BJ (cell line): ENCODE data around the gene TTL. TPM values are rescaled to one million over a fixed set of nuclear protein-coding genes. Genes with fewer than 3 reads are reported as not detected.
"Not testable (repeated sequence)": the region's sequence is repeated elsewhere in the genome, so short reads cannot be mapped to it uniquely, and the experiment has no call there.

Experiments used
- CTCF ChIA-PET: fragments of 350-600 bp; formaldehyde crosslinking; extraction: SDS; loops from one replicate; lab custom pipeline; 2021; ENCODE audit warnings: antibody characterized with exemption, inconsistent platforms; lab: Yijun Ruan, JAX
- POLR2A ChIA-PET: fragments of 300-600 bp; sonication (Branson Sonifier 250); formaldehyde crosslinking; extraction: SDS; loops from one replicate; lab custom pipeline; 2021; ENCODE audit warnings: antibody characterized with exemption; lab: Charles Lee
- DNase-seq: peaks from one replicate; pipeline ENCODE4 v3.0.0-alpha.2; 2011; ENCODE audit warnings: low read depth
- H3K27me3 ChIP-seq: 2 replicates; pipeline ENCODE4 v1.6.0; 2011; ENCODE audit warnings: low read length; ENCODE audit not compliant: control insufficient read depth, insufficient read depth
- H3K36me3 ChIP-seq: 2 replicates; pipeline ENCODE4 v1.5.1; 2011; ENCODE audit warnings: low read length; ENCODE audit not compliant: control insufficient read depth, insufficient read depth
- H3K4me3 ChIP-seq: 2 replicates; pipeline ENCODE4 v1.5.1; 2011; ENCODE audit warnings: low read depth, mild to moderate bottlenecking, control low read depth, low read length
- polyA plus RNA-seq: library from polyadenylated mRNA; depleted of rRNA; stranded (reverse); fragments of >200 nt; gene quantifications from 2 replicates; pipeline ENCODE4 v1.2.3, GENCODE V29; 2011
- TF ChIP-seq, protein P1 (sequence below): IDR thresholded peaks from 2 replicates; pipeline ENCODE4 v1.5.1; 2011; ENCODE audit warnings: low read depth, mild to moderate bottlenecking, control low read depth, inconsistent platforms, low read length, moderate library complexity; ENCODE audit not compliant: insufficient read depth

The TTL gene
- polyA plus RNA-seq, 1 experiment: 11.1 TPM

DNA sequence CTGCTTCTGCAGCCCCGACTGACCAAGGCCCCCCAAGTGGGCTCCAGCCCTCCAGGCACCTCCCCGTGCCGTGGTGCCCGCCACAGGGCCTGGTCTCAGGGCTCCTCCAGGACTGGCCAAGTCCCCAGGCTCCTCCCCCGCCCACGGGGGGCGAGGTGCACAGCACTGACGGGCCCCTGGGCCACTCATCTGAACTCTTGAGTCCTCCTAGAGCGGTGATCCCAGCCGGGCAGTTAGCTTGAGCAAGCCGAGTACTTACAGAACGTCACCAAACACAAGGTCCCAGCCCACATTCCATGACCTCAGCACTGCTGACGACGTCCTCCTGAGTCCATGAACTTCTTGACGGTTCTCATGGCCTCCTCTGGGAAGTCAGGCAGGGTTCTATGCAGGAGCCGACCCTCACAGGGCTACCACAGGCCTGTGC is 44.5 kb upstream of the TTL start:
- CTCF ChIA-PET: not testable (repeated sequence)

DNA sequence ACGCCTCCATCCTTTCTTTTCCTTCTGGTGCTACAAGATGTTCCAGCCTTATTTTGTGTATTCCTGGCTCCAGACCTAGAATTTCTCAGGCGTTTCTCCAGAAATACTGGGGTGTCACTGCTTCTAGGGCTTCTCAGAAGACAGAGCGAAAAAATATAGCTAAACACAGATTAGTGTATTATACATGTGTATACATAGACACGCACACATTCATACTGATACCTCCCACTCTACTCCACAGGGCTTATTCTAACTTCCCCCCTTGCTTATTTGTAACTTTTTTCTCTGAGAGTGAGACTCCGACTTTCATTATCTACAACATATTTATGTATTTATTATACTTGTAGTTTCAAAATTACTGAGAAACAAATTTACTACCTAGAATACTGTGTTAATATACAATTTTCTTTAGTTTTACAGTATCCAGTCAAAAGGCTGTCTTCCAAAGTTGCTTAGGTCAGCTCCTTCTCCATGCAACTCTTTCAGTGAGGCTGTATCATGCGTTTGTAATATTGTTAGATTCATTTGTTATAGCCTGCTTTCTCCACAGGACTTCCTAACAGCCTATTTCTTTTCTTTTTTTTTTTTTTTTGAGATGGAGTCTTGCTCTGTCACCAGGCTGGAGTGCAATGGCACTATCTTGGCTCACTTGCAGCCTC is 43.2 kb upstream of the TTL start:
- H3K4me3 ChIP-seq, H3K36me3 ChIP-seq, H3K27me3 ChIP-seq, DNase-seq, POLR2A ChIA-PET: not testable (repeated sequence)
- CTCF ChIA-PET: interaction anchor here (1.4 kb wide), 1 partner anchor 316 kb away, joined by 3 read pairs; no protein-coding TSS in a partner anchor

More for the DNA sequence above, 44.5 kb upstream of the TTL start:
- DNase-seq, H3K27me3 ChIP-seq, H3K4me3 ChIP-seq, POLR2A ChIA-PET, H3K36me3 ChIP-seq: not testable (repeated sequence)

DNA sequence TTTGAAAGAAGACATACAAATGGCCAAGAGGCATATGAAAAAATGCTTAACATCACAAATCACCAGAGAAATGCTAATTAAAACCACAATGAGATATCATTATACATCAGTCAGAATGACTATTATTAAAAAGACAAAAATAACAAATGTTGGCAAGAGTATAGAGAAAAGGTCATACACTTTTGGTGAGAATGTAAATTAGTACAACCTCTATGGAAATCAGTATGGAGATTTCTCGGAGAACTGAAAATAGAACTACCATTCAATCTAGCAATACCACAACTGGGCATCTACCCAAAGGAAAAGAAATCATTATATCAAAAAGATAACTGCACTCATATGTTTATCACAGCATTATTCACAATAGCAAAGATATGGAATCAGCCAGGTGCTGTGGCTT is 37.7 kb upstream of the TTL start:
- H3K27me3 ChIP-seq, H3K4me3 ChIP-seq, CTCF ChIA-PET, POLR2A ChIA-PET, DNase-seq, H3K36me3 ChIP-seq: not testable (repeated sequence)

DNA sequence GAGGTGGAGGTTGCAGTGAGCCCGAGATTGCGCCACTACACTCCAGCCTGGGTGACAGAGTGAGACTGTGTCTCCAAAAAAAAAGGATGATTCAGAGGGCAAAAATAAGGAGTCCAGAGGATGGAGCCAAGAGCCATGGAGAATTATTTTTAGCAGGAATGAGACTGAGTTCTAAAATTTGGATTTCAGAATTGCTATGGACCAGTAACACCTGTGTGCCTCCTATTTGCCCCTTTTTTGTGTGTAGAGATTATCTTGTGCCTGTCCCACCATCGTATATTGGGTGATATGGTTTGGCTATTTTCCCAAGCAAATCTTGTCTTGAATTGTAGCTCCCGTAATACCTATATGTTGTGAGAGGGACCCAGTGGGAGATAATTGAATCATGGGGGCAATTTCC is 32.1 kb upstream of the TTL start:
- H3K27me3 ChIP-seq: 0 out of 2 replicates have a peak, but pooled peaks cover 3% of the 10 kb centered on the region
- TF ChIP-seq, protein P1, sequence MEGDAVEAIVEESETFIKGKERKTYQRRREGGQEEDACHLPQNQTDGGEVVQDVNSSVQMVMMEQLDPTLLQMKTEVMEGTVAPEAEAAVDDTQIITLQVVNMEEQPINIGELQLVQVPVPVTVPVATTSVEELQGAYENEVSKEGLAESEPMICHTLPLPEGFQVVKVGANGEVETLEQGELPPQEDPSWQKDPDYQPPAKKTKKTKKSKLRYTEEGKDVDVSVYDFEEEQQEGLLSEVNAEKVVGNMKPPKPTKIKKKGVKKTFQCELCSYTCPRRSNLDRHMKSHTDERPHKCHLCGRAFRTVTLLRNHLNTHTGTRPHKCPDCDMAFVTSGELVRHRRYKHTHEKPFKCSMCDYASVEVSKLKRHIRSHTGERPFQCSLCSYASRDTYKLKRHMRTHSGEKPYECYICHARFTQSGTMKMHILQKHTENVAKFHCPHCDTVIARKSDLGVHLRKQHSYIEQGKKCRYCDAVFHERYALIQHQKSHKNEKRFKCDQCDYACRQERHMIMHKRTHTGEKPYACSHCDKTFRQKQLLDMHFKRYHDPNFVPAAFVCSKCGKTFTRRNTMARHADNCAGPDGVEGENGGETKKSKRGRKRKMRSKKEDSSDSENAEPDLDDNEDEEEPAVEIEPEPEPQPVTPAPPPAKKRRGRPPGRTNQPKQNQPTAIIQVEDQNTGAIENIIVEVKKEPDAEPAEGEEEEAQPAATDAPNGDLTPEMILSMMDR: no peak
- H3K36me3 ChIP-seq: no peaks in the 10 kb centered on the region
- no peak for DNase-seq
- no peak overlapping the region for H3K4me3 ChIP-seq
- ChIA-PET POLR2A (no interaction called here), CTCF (no interaction called here)

DNA sequence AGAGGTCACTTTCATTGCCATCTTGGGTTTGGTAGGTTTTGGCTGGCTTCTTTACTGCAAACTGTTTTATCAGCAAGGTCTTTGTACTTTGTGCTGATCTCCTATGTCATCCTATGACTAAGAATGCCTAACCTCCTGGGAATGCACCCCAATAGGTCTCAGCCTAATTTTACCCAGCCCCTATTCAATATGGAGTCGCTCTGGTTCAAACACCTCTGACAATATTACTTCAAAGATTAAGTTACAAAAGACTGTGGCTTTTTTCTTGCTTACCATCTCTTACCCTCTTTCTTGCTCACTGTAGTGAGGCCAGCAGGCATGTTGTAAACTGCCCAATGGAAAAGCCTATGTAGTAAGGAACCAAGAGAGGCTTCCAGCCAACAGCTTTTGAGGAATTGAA is 30.6 kb upstream of the TTL start:
- CTCF ChIA-PET: interaction anchor here (1.3 kb wide), 1 partner anchor 8 kb away, joined by 4 read pairs; no protein-coding TSS in a partner anchor
- Histone ChIP-seq H3K27me3 (0 out of 2 replicates have a peak, but pooled peaks cover 3% of the 10 kb centered on the region), H3K4me3 (no peak overlapping the region), H3K36me3 (no peaks in the 10 kb centered on the region)
- POLR2A ChIA-PET: no interaction called here
- no peak for DNase-seq
- TF ChIP-seq, protein P1: no peak

DNA sequence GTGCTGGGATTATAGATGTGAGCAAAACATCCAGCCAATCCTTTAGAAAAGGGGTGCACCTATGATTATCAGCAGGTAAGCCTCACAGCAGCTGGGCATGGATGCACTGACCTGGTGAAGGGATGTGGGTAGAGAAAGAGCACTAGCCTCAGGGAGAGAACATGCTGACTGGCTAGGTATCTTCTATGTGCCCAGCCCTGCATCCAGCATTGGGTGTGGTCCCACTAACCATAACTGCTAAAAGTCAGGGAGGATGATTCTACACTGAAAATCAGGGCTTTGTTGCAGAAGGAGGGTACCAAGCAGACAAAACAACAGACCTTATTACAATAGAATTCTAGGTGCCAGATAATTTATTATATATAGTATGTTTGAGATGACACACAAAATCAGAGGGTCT is 27.4 kb upstream of the TTL start:
- H3K4me3 ChIP-seq: no peak overlapping the region
- ChIA-PET POLR2A (no interaction called here), CTCF (no interaction called here)
- DNase-seq: no peak
- peaks cover 6% of the 10 kb centered on the region; the same call in 1 of the 2 replicates for H3K27me3 ChIP-seq
- H3K36me3 ChIP-seq: no peaks in the 10 kb centered on the region
- TF ChIP-seq, protein P1: no peak
